G401 (cell line): ENCODE data around the gene HBM. TPM values are rescaled to one million over a fixed set of nuclear protein-coding genes. Genes with fewer than 3 reads are reported as not detected.

ENCODE experiments used
- DNase-seq: peaks from one replicate; pipeline ENCODE4 v3.0.0-alpha.2; 2015; ENCODE audit warnings: low spot score
- in situ Hi-C: cut with HindIII; loops from 2 replicates; pipeline ENCODE4 v1.10.0; 2016; ENCODE audit warnings: low sequenced_read_pairs, mixed read lengths
- total RNA-seq: library from RNA; depleted of rRNA; stranded (reverse); fragments of >200 nt; shearing (Covaris generic); gene quantifications from 2 replicates; pipeline ENCODE4 v1.2.3, GENCODE V29; 2014; rRNA removed

Gene HBM
- total RNA-seq, 1 experiment from 2014 or later: not detected

- in situ Hi-C loops: no loop called here
- DNase-seq: no peak
These were observed 47.2 kb downstream of the HBM start for GRCh38 chr16:212999-213398.

Other genes with a start within 250 kb of the HBM start
- 19.2 and 36.9 TPM in 2 replicates for gene POLR3K, start 112.4 kb upstream of the HBM start, total RNA-seq
- 53.9 and 57.0 TPM in 2 replicates for gene SNRNP25, start 112.2 kb upstream of the HBM start, total RNA-seq
- gene RHBDF1, start 93.3 kb upstream of the HBM start, total RNA-seq: 21.4 and 24.9 TPM in 2 replicates
- 158 and 323 TPM in 2 replicates for gene MPG, start 87.8 kb upstream of the HBM start, total RNA-seq
- gene NPRL3, start 27.3 kb upstream of the HBM start, total RNA-seq: 4.5 and 11.2 TPM in 2 replicates
- not detected in 2 replicates for gene HBZ, start 13.3 kb upstream of the HBM start, total RNA-seq
- not detected in 2 replicates for gene HBA2, start 6.9 kb downstream of the HBM start, total RNA-seq
- not detected in 2 replicates for gene HBA1, start 10.7 kb downstream of the HBM start, total RNA-seq
- 1.1 and 19.9 TPM in 2 replicates for gene HBQ1, start 14.5 kb downstream of the HBM start, total RNA-seq
- gene LUC7L, start 63.5 kb downstream of the HBM start, total RNA-seq: 45.8 and 56.7 TPM in 2 replicates
- 70.3 and 97.6 TPM in 2 replicates for gene FAM234A, start 68.8 kb downstream of the HBM start, total RNA-seq
- 0.37 TPM in 1 of 2 replicates, not detected in the other for gene RGS11, start 110.0 kb downstream of the HBM start, total RNA-seq
- 2.6 and 12.2 TPM in 2 replicates for gene ARHGDIG, start 114.6 kb downstream of the HBM start, total RNA-seq
- gene PDIA2, start 117.2 kb downstream of the HBM start, total RNA-seq: not detected in 2 replicates
- gene AXIN1, start 186.7 kb downstream of the HBM start, total RNA-seq: 45.5 and 46.3 TPM in 2 replicates
- 250 and 260 TPM in 2 replicates for gene MRPL28, start 204.6 kb downstream of the HBM start, total RNA-seq
- 53.0 and 60.8 TPM in 2 replicates for gene PGAP6, start 216.0 kb downstream of the HBM start, total RNA-seq
- 312 and 362 TPM in 2 replicates for gene NME4, start 231.2 kb downstream of the HBM start, total RNA-seq
- 13.0 and 13.7 TPM in 2 replicates for gene DECR2, start 235.9 kb downstream of the HBM start, total RNA-seq